MM.1S (cell line): Measurements from ENCODE around the gene FAM217A.

ENCODE experiments used
- DNase-seq: peaks from one replicate; pipeline ENCODE4 v3.0.0-alpha.2; 2015
- H2AFZ ChIP-seq: fragments of 300-600 bp; sonication (generic); 2 replicates; pipeline ENCODE4 v1.6.0; 2016; ENCODE audit warnings: antibody characterized with exemption, low read length
- H3F3A ChIP-seq: fragments of 300-600 bp; sonication (generic); 2 replicates; pipeline ENCODE4 v1.6.1; 2016; ENCODE audit warnings: mild to moderate bottlenecking, antibody characterized with exemption, low read length, moderate library complexity, mixed read lengths; ENCODE audit not compliant: insufficient read depth
- H3K27ac ChIP-seq: fragments of 300-600 bp; sonication (generic); 2 replicates; pipeline ENCODE4 v1.5.1; 2016; ENCODE audit warnings: mild to moderate bottlenecking, low read length
- H3K27me3 ChIP-seq: fragments of 300-600 bp; sonication (generic); replicated peaks from 2 replicates; pipeline ENCODE4 v1.6.0; 2016; ENCODE audit warnings: low read length; ENCODE audit not compliant: insufficient read depth
- H3K36me3 ChIP-seq: fragments of 300-600 bp; sonication (generic); replicated peaks from 2 replicates; pipeline ENCODE4 v1.6.1; 2016; ENCODE audit warnings: mild to moderate bottlenecking, low read length, mixed read lengths; ENCODE audit not compliant: insufficient read depth
- H3K4me1 ChIP-seq: fragments of 300-600 bp; sonication (generic); 2 replicates; pipeline ENCODE4 v1.6.1; 2016; ENCODE audit warnings: low read length, mixed read lengths
- H3K4me2 ChIP-seq: fragments of 300-600 bp; sonication (generic); 2 replicates; pipeline ENCODE4 v1.6.0; 2016; ENCODE audit warnings: low read depth, low read length
- H3K4me3 ChIP-seq: fragments of 300-600 bp; sonication (generic); 2 replicates; pipeline ENCODE4 v1.5.1; 2016; ENCODE audit warnings: low read length, mixed read lengths
- H3K79me2 ChIP-seq: fragments of 300-600 bp; sonication (generic); 2 replicates; pipeline ENCODE4 v1.6.1; 2016; ENCODE audit warnings: mixed run types, low read length, mixed read lengths
- H3K9ac ChIP-seq: fragments of 300-600 bp; sonication (generic); 2 replicates; pipeline ENCODE4 v1.6.1; 2016; ENCODE audit warnings: low read length, mixed read lengths
- H3K9me2 ChIP-seq: fragments of 300-600 bp; sonication (generic); replicated peaks from 2 replicates; pipeline ENCODE4 v1.6.1; 2016; ENCODE audit warnings: mild to moderate bottlenecking, low read length, mixed read lengths; ENCODE audit not compliant: insufficient read depth
- H3K9me3 ChIP-seq: fragments of 300-600 bp; sonication (generic); replicated peaks from 2 replicates; pipeline ENCODE4 v1.6.1; 2016; ENCODE audit warnings: mild to moderate bottlenecking, low read length, mixed read lengths; ENCODE audit not compliant: insufficient read depth
- H4K20me1 ChIP-seq: fragments of 300-600 bp; sonication (generic); 2 replicates; pipeline ENCODE4 v1.6.1; 2016; ENCODE audit warnings: mild to moderate bottlenecking, low read length, moderate library complexity, mixed read lengths; ENCODE audit not compliant: insufficient read depth
- CTCF ChIP-seq: fragments of 300-600 bp; sonication (generic); IDR thresholded peaks from 2 replicates; pipeline ENCODE4 v1.5.1; 2016; ENCODE audit warnings: antibody characterized with exemption, low read length, mixed read lengths
- EZH2 ChIP-seq: fragments of 300-600 bp; sonication (generic); optimal IDR thresholded peaks from 2 replicates; pipeline ENCODE3; 2017; ENCODE audit warnings: low read depth, mild to moderate bottlenecking, antibody characterized with exemption, low read length, mixed read lengths
- EZH2phosphoT487 ChIP-seq: fragments of 300-600 bp; sonication (generic); IDR thresholded peaks from 2 replicates; pipeline ENCODE4 v1.6.1; 2018; ENCODE audit warnings: antibody characterized with exemption, low read length

The FAM217A gene

GRCh38 chr6:4057036-4057435 lies 21.9 kb downstream of the FAM217A start:
- Histone ChIP-seq H3K79me2 (peaks cover 18% of the 10 kb centered on the region; the same call in 1 of the 2 replicates), H3K9ac (no peak overlapping the region), H3K27ac (no peak overlapping the region), H3K4me3 (no peak overlapping the region), H3F3A (0 out of 2 replicates have a peak, but pooled peaks cover 8% of the 10 kb centered on the region), H3K9me3 (no peaks in the 10 kb centered on the region), H3K36me3 (peaks cover 18% of the 10 kb centered on the region), H3K9me2 (no peaks in the 10 kb centered on the region), H4K20me1 (no peaks in the 10 kb centered on the region), H3K4me1 (peaks cover 16% of the 10 kb centered on the region), H3K4me2 (no peak overlapping the region), H3K27me3 (no peaks in the 10 kb centered on the region), H2AFZ (no peak overlapping the region)
- TF ChIP-seq EZH2phosphoT487 (no peak), EZH2 (no peak), CTCF (no peak)
- DNase-seq: no peak

DNA sequence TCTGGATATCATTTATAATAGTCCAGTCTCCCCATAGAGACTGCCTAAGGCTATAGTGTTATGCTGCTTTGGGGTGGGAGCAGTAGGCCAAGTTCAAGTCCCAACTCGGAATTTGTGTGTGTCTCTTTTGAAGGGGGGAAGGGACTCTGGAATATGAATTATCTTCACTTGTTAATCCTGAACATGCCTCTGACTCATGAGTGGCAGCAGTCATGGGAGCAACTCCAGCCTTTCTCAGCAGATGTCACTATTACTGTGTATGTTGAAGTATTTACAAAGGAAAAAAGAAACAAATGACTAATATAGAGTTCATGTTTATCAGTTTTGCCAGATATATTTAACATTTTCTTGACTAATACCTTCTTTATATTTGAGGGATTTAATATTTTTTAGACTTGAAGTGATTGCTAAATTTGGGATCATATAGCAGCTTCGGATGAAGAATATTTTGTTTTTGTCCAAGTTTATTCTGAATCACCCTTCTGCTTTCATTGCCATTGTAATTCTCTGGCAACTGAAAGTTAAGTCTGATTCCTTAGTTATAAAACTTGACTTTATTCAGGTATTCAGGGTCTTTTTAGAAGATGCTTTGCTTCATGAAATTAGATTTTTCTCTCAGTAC lies 23.4 kb downstream of the FAM217A start:
- Histone ChIP-seq H4K20me1 (no peaks in the 10 kb centered on the region), H3K4me3 (no peak overlapping the region), H3K79me2 (peaks cover 23% of the 10 kb centered on the region), H2AFZ (no peak overlapping the region), H3K27me3 (no peaks in the 10 kb centered on the region), H3K36me3 (peaks cover 23% of the 10 kb centered on the region), H3K4me1 (peaks cover 16% of the 10 kb centered on the region), H3K27ac (peak overlapping the region; percentile 24; the same call in 1 of the 2 replicates), H3F3A (0 out of 2 replicates have a peak, but pooled peaks cover 8% of the 10 kb centered on the region), H3K4me2 (peak overlapping the region; percentile 49; the same call in 1 of the 2 replicates), H3K9me2 (no peaks in the 10 kb centered on the region), H3K9me3 (no peaks in the 10 kb centered on the region), H3K9ac (no peak overlapping the region)
- TF ChIP-seq CTCF (peak; percentile 56), EZH2 (no peak), EZH2phosphoT487 (no peak)
- DNase-seq: peak; percentile 28

- DNase-seq: no peak
- H3K9me3 ChIP-seq: no peaks in the 10 kb centered on the region
- no peaks in the 10 kb centered on the region; the same call in 1 of the 2 replicates for H4K20me1 ChIP-seq
- no peak overlapping the region for H3K9ac ChIP-seq
- H3K4me3 ChIP-seq: no peak overlapping the region
- H3K36me3 ChIP-seq: peaks cover 19% of the 10 kb centered on the region
- H2AFZ ChIP-seq: no peak overlapping the region
- no peaks in the 10 kb centered on the region for H3K9me2 ChIP-seq
- peaks cover under 1% of the 10 kb centered on the region; the same call in 1 of the 2 replicates for H3K4me1 ChIP-seq
- no peak for TF ChIP-seq CTCF
- no peak for TF ChIP-seq EZH2phosphoT487
- no peak for TF ChIP-seq EZH2
- H3K79me2 ChIP-seq: peaks cover 35% of the 10 kb centered on the region
- H3F3A ChIP-seq: no peaks in the 10 kb centered on the region
- no peak overlapping the region for H3K4me2 ChIP-seq
- H3K27me3 ChIP-seq: no peaks in the 10 kb centered on the region
- H3K27ac ChIP-seq: no peak overlapping the region
Measured at GRCh38 chr6:4049246-4049645, 29.7 kb downstream of the FAM217A start.
